Stimulated activated CD4-positive, alpha-beta T cell treated with anti-CD3 and anti-CD28 coated beads, Interleukin-15, amount 100 ng/mL, for 24 hours (primary cell): ENCODE data around the gene RPL7A.
"Not testable (repeated sequence)": the region's sequence is repeated elsewhere in the genome, so short reads cannot be mapped to it uniquely, and the experiment has no call there.

Source experiments
- DNase-seq: peaks from one replicate; pipeline ENCODE4 v3.0.0-alpha.2; 2020

Gene RPL7A

GRCh38 chr9:133347985-133348717 is at the start of gene RPL7A, which contains the start of gene MED22:
Gene RPL7A (plus strand): TSS chr9:133348218. CDS start chr9:133348244, 26 bp downstream.
Gene MED22 (minus strand): TSS chr9:133348131. CDS start chr9:133346662, 1,469 bp downstream.
- DNase-seq = peak; percentile 94

- DNase-seq = not testable (repeated sequence)
These were observed 48.0 kb upstream of the RPL7A start for GRCh38 chr9:133299996-133300395.

- no peak for DNase-seq
These were observed 46.5 kb upstream of the RPL7A start for GRCh38 chr9:133301253-133302230.

GRCh38 chr9:133303266-133304157 is 44.5 kb upstream of the RPL7A start:
- no peak for DNase-seq

- DNase-seq = no peak
These were observed 43.9 kb upstream of the RPL7A start for GRCh38 chr9:133304158-133304470.

GRCh38 chr9:133304477-133305377 is 43.3 kb upstream of the RPL7A start:
- no peak for DNase-seq

- DNase-seq = no peak
These were observed 42.3 kb upstream of the RPL7A start for GRCh38 chr9:133305731-133306130.

- no peak for DNase-seq
These were observed 41.5 kb upstream of the RPL7A start for GRCh38 chr9:133306242-133307204.

GRCh38 chr9:133307301-133307700 is 40.7 kb upstream of the RPL7A start:
- no peak for DNase-seq

GRCh38 chr9:133309608-133310007 is 38.4 kb upstream of the RPL7A start:
- no peak for DNase-seq

GRCh38 chr9:133315997-133316396 is 32.0 kb upstream of the RPL7A start:
- no peak for DNase-seq

GRCh38 chr9:133317551-133317950 is 30.5 kb upstream of the RPL7A start:
- DNase-seq = not testable (repeated sequence)

- no peak for DNase-seq
These were observed 27.6 kb upstream of the RPL7A start for GRCh38 chr9:133320421-133320881.

- DNase-seq = no peak
These were observed 26.5 kb upstream of the RPL7A start for GRCh38 chr9:133321411-133321935.

GRCh38 chr9:133322701-133323100 is 25.3 kb upstream of the RPL7A start:
- no peak for DNase-seq

- no peak for DNase-seq
These were observed 24.8 kb upstream of the RPL7A start for GRCh38 chr9:133323211-133323610.

GRCh38 chr9:133323991-133324703 is 23.9 kb upstream of the RPL7A start:
- no peak for DNase-seq

- not testable (repeated sequence) for DNase-seq
These were observed 21.0 kb upstream of the RPL7A start for GRCh38 chr9:133327021-133327420.

- no peak for DNase-seq
These were observed 20.1 kb upstream of the RPL7A start for GRCh38 chr9:133327834-133328484.
